Activated CD8-positive, alpha-beta T cell treated with anti-CD3 and anti-CD28 coated beads for 36 hours (primary cell): Measurements from ENCODE around the gene GFI1. TPM values are rescaled to one million over a fixed set of nuclear protein-coding genes. Genes with fewer than 3 reads are reported as not detected.

Experiments used
- ATAC-seq: fragments of 200-7000 bp; cut with Tn5 transposase; one replicate; pipeline ENCODE4 v1.10.0; 2021; ENCODE audit warnings: mild to moderate bottlenecking, moderate library complexity
- CTCF ChIA-PET: fragments of 350-600 bp; sonication (Branson Sonifier 250); formaldehyde crosslinking; loops from one replicate; lab custom pipeline; 2021; ENCODE audit warnings: antibody characterized with exemption; lab: Charles Lee
- POLR2A ChIA-PET: fragments of 350-600 bp; sonication (Branson Sonifier 250); formaldehyde crosslinking; loops from one replicate; lab custom pipeline; 2021; ENCODE audit warnings: antibody characterized with exemption; lab: Charles Lee
- DNase-seq: peaks from one replicate; pipeline ENCODE4 v3.0.0-alpha.2; 2020
- H3K27ac Mint-ChIP-seq: one replicate; pipeline ENCODE4 v1.8.0; 2021; ENCODE audit warnings: mild to moderate bottlenecking, mixed read lengths
- H3K27me3 Mint-ChIP-seq: one replicate; pipeline ENCODE4 v1.8.0; 2021; ENCODE audit warnings: mixed read lengths
- H3K36me3 Mint-ChIP-seq: one replicate; pipeline ENCODE4 v1.8.0; 2021; ENCODE audit warnings: low read depth, mixed read lengths
- H3K4me1 Mint-ChIP-seq: one replicate; pipeline ENCODE4 v1.8.0; 2021; ENCODE audit warnings: low read depth, mixed read lengths
- H3K4me3 Mint-ChIP-seq: one replicate; pipeline ENCODE4 v1.8.0; 2021; ENCODE audit warnings: mild to moderate bottlenecking, moderate library complexity, mixed read lengths
- H3K9me3 Mint-ChIP-seq: one replicate; pipeline ENCODE4 v1.8.0; 2021; ENCODE audit warnings: mixed read lengths
- CTCF ChIP-seq: fragments of 200-600 bp; IDR thresholded peaks from one replicate; pipeline ENCODE4 v1.8.0; 2022; ENCODE audit warnings: antibody characterized with exemption, mild to moderate bottlenecking
- intact Hi-C: fragments of 100-400 bp; cut with micrococcal nuclease; formaldehyde crosslinking; loops from one replicate; pipeline ENCODE4 v1.10.0; 2022
- total RNA-seq, 2 experiments: library from RNA; stranded (reverse); gene quantifications; one replicate each; pipeline ENCODE4 v1.2.3, GENCODE V29; 2021

Gene GFI1
- total RNA-seq, 2 experiments from 2014 or later: 54.3 to 55.3 TPM

DNA sequence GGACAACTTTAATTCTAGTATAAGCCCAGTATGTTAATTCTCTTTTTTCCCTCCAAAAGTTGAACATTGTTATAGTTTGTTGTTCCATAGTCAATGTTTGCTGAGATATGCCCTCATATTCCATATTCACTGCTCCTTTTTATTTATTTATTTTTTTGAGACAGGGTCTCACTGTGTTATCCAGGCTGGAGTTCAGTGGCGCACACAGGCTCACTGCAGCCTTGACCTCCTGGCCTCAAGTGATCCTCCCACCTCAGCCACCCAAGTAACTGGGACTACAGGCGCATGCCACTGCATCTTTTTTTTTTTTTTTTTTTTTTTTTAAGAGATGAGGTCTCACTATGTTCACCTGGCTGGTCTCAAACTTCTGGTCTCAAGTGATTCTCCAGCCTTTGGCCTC, 38.7 kb downstream of the GFI1 start:
- no peaks in the 10 kb centered on the region for H3K9me3 Mint-ChIP-seq
- POLR2A ChIA-PET: interaction anchor here (1.0 kb wide), 1 partner anchor 62 kb away, joined by 3 read pairs; no protein-coding TSS in a partner anchor
- H3K27ac Mint-ChIP-seq: no peak overlapping the region
- ATAC-seq: no peak
- no peak for DNase-seq
- no peak overlapping the region for H3K4me3 Mint-ChIP-seq
- intact Hi-C loops: no loop called here
- H3K4me1 Mint-ChIP-seq: peaks cover 4% of the 10 kb centered on the region
- TF ChIP-seq CTCF: no peak
- no peaks in the 10 kb centered on the region for H3K36me3 Mint-ChIP-seq
- no peaks in the 10 kb centered on the region for H3K27me3 Mint-ChIP-seq
- CTCF ChIA-PET: no interaction called here

DNA sequence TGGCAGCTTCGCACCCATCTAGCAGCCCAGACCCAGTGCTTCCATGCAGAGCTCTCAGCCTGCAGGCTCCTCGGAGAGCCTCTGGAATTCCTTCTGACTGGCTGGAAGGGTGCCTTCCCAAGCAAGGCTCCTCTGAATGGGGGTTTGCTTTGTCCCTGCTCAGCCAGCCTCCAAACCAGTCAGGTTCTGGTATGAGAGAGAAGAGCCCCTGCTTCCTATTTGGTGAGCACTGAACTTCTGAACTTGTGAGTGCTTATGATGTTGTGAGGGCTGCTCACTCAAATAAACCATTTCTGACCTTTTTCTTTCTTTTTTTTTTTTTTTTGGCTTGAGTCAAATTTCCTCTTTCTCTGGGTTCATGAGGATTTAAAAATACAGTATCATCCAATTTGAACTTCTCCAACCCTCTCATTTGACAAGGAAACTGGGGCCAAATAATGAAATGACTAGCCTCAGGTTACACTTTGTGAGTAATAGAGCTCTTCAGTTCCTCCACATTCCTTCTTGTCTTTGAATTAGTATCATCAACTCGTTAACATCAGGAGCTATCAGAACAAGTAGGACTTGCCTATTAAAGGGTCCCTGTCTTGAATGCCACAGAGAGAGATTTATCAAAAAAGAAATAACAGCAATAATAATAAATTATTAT, 39.6 kb downstream of the GFI1 start:
- no peaks in the 10 kb centered on the region for H3K36me3 Mint-ChIP-seq
- ATAC-seq (peak; percentile 58), DNase-seq (no peak)
- no peak for TF ChIP-seq CTCF
- intact Hi-C loops: no loop called here
- no peaks in the 10 kb centered on the region for H3K9me3 Mint-ChIP-seq
- no peak overlapping the region for H3K27ac Mint-ChIP-seq
- H3K4me3 Mint-ChIP-seq: no peak overlapping the region
- CTCF ChIA-PET: no interaction called here
- H3K27me3 Mint-ChIP-seq: no peaks in the 10 kb centered on the region
- POLR2A ChIA-PET: interaction anchor here (0.5 to 1.0 kb wide), 2 partner anchors 18 to 63 kb away, joined by 3 read pairs; no protein-coding TSS in a partner anchor
- H3K4me1 Mint-ChIP-seq: peaks cover 4% of the 10 kb centered on the region

DNA sequence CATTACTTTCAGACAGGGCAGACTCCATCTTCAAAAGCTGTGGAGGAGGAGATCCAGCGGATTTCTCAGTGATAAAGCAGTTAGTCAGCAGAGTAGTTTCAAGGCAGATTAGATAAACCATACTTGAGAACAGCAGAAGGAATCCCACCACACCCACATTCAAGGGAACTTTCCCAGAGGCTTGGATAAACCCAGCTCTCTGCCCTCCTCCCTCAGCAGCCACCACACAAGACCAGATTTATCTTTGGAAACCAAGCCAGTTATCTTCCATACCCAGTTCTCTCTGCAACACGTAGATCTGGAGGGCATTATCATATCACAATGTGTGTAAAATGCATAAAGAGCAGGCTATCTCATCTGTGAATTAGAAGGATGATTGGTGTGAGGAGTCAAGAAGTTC, 40.2 kb downstream of the GFI1 start:
- ChIA-PET CTCF (no interaction called here), POLR2A (no interaction called here)
- H3K9me3 Mint-ChIP-seq: no peaks in the 10 kb centered on the region
- H3K36me3 Mint-ChIP-seq: no peaks in the 10 kb centered on the region
- TF ChIP-seq CTCF: no peak
- H3K4me3 Mint-ChIP-seq: no peak overlapping the region
- DNase-seq (no peak), ATAC-seq (no peak)
- no peak overlapping the region for H3K27ac Mint-ChIP-seq
- peaks cover 4% of the 10 kb centered on the region for H3K4me1 Mint-ChIP-seq
- intact Hi-C loops: no loop called here
- H3K27me3 Mint-ChIP-seq: no peaks in the 10 kb centered on the region

- ChIA-PET POLR2A (no interaction called here), CTCF (no interaction called here)
- no peaks in the 10 kb centered on the region for H3K27me3 Mint-ChIP-seq
These were observed 40.9 kb downstream of the GFI1 start for GRCh38 chr1:92445865-92446264.

More at GRCh38 chr1:92445865-92446264, 40.9 kb downstream of the GFI1 start:
- Mint-ChIP-seq H3K4me1 (peaks cover 4% of the 10 kb centered on the region), H3K9me3 (no peaks in the 10 kb centered on the region), H3K27ac (no peak overlapping the region), H3K36me3 (no peaks in the 10 kb centered on the region), H3K4me3 (no peak overlapping the region)
- DNase-seq (no peak), ATAC-seq (no peak)
- intact Hi-C loops: no loop called here
- TF ChIP-seq CTCF: no peak
